NCI-H345 treated with DMSO at 0.1 percent for 48 hours (cell line): ENCODE data around the gene ATP8A2.

ENCODE experiments used
- DNase-seq: peaks from one replicate; lab custom pipeline; 2025; ENCODE audit not compliant: unreplicated experiment; lab: John Stamatoyannopoulos, UW

Gene ATP8A2

GRCh38 chr13:25608181-25608580 lies 236.4 kb downstream of the ATP8A2 start:
- no peak for DNase-seq

- no peak for DNase-seq
These were observed 244.9 kb downstream of the ATP8A2 start for GRCh38 chr13:25616674-25617073.

- DNase-seq: no peak
These were observed 248.1 kb downstream of the ATP8A2 start for GRCh38 chr13:25619897-25620296.

- DNase-seq: no peak
These were observed 253.6 kb downstream of the ATP8A2 start for GRCh38 chr13:25625414-25625813.

GRCh38 chr13:25630329-25630900 lies 258.6 kb downstream of the ATP8A2 start:
- no peak for DNase-seq

- no peak for DNase-seq
These were observed 260.6 kb downstream of the ATP8A2 start for GRCh38 chr13:25632166-25632888.

- no peak for DNase-seq
These were observed 261.3 kb downstream of the ATP8A2 start for GRCh38 chr13:25633093-25633492.

- no peak for DNase-seq
These were observed 273.9 kb downstream of the ATP8A2 start for GRCh38 chr13:25645681-25646080.

GRCh38 chr13:25649001-25649633 lies 277.3 kb downstream of the ATP8A2 start:
- no peak for DNase-seq

GRCh38 chr13:25652764-25653163 lies 281.0 kb downstream of the ATP8A2 start:
- no peak for DNase-seq

GRCh38 chr13:25654322-25654721 lies 282.5 kb downstream of the ATP8A2 start:
- no peak for DNase-seq

GRCh38 chr13:25657157-25657556 lies 285.4 kb downstream of the ATP8A2 start:
- no peak for DNase-seq

GRCh38 chr13:25659091-25659795 lies 287.5 kb downstream of the ATP8A2 start:
- peak; percentile 41 for DNase-seq

GRCh38 chr13:25660996-25661395 lies 289.2 kb downstream of the ATP8A2 start:
- no peak for DNase-seq

GRCh38 chr13:25662516-25662915 lies 290.7 kb downstream of the ATP8A2 start:
- DNase-seq: no peak

- no peak for DNase-seq
These were observed 296.6 kb downstream of the ATP8A2 start for GRCh38 chr13:25668345-25668744.

GRCh38 chr13:25673711-25674110 lies 301.9 kb downstream of the ATP8A2 start:
- no peak for DNase-seq

- DNase-seq: no peak
These were observed 302.6 kb downstream of the ATP8A2 start for GRCh38 chr13:25674371-25674770.

GRCh38 chr13:25675060-25675459 lies 303.3 kb downstream of the ATP8A2 start:
- no peak for DNase-seq

- DNase-seq: no peak
These were observed 306.2 kb downstream of the ATP8A2 start for GRCh38 chr13:25677956-25678355.

- no peak for DNase-seq
These were observed 306.6 kb downstream of the ATP8A2 start for GRCh38 chr13:25678398-25678797.

- DNase-seq: no peak
These were observed 307.4 kb downstream of the ATP8A2 start for GRCh38 chr13:25679159-25679558.
